NCI-H345 (cell line): ENCODE results near the gene ZSWIM6.

ENCODE experiments used
- DNase-seq: peaks from one replicate; lab custom pipeline; 2025; lab: John Stamatoyannopoulos, UW

The ZSWIM6 gene

GRCh38 chr5:61591859-61592258 is 259.8 kb downstream of the ZSWIM6 start:
- no peak for DNase-seq

DNA sequence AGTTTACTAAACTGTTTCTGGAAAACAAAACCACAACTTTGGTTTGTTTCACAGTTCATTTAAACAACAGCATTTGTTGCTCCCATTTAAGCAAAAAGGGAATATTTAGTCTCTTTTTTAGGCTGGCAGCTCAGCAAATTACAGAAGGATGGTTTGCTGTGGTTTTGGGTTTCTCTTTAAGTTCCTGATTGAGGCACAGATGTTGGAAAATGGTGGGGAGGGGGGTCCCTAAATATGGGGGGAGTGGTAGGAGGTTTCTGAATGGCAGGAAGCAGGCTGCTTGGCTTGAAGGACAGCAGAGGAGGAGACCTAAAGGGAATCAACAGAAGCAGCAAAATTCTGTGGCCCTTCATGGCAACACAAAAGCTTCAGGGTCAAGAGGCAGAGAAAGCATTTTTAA is 263.4 kb downstream of the ZSWIM6 start:
- no peak for DNase-seq
